ENCODE results near the gene DIO1. TPM values are rescaled to one million over a fixed set of nuclear protein-coding genes. Genes with fewer than 3 reads are reported as not detected.

Gene DIO1
- polyA plus RNA-seq, 1 donor from 2014 or later = 0.18 TPM

- peaks cover 17 to 33% (median 32%) of the 10 kb centered on the region in 3 donors for H3K4me1 Mint-ChIP-seq
- peak overlapping the region; percentile 96 to 98 (median 98) for H3K4me3 Mint-ChIP-seq
- no peaks in the 10 kb centered on the region for H3K9me3 Mint-ChIP-seq
- H3K36me3 Mint-ChIP-seq = no peaks in the 10 kb centered on the region
- no peaks in the 10 kb centered on the region for H3K27me3 Mint-ChIP-seq
- peak overlapping the region; percentile 16 to 84 (median 60) for H3K27ac Mint-ChIP-seq
Observed at GRCh38 chr1:53888681-53889080, 5.3 kb upstream of the DIO1 start.

GRCh38 chr1:53889304-53890298 lies 4.4 kb upstream of the DIO1 start, which contains the start of gene YIPF1:
Gene YIPF1, minus strand, starts transcription at chr1:53889797. Its CDS starts 860 bp downstream, at chr1:53888937.
- Mint-ChIP-seq H3K36me3 (no peaks in the 10 kb centered on the region), H3K27me3 (no peaks in the 10 kb centered on the region), H3K4me1 (peaks cover 17 to 33% (median 32%) of the 10 kb centered on the region in 3 donors)

GRCh38 chr1:53890522-53890941 lies 3.5 kb upstream of the DIO1 start:
- H3K4me1 Mint-ChIP-seq = peaks cover 17 to 32% (median 28%) of the 10 kb centered on the region in 3 donors
- no peaks in the 10 kb centered on the region for H3K36me3 Mint-ChIP-seq
- H3K4me3 Mint-ChIP-seq = peak overlapping the region; percentile 96 to 98 (median 98)

More at GRCh38 chr1:53889304-53890298, 4.4 kb upstream of the DIO1 start, which contains the start of gene YIPF1:
- Mint-ChIP-seq H3K9me3 (no peaks in the 10 kb centered on the region), H3K27ac (peak within 1 kb of the TSS; percentile 77 to 96 (median 84)), H3K4me3 (peak within 1 kb of the TSS; percentile 96 to 98 (median 98))

GRCh38 chr1:53891018-53891417 lies 3.0 kb upstream of the DIO1 start:
- Mint-ChIP-seq H3K36me3 (no peaks in the 10 kb centered on the region), H3K27me3 (no peaks in the 10 kb centered on the region), H3K27ac (no peak overlapping the region), H3K4me3 (peak overlapping the region in 1 of 4 donors; percentile 98), H3K9me3 (no peaks in the 10 kb centered on the region), H3K4me1 (peaks cover 17 to 32% (median 28%) of the 10 kb centered on the region in 3 donors)

More at GRCh38 chr1:53890522-53890941, 3.5 kb upstream of the DIO1 start:
- Mint-ChIP-seq H3K27ac (peak overlapping the region in 2 of 3 donors; percentile 72 to 77), H3K27me3 (no peaks in the 10 kb centered on the region), H3K9me3 (no peaks in the 10 kb centered on the region)

GRCh38 chr1:53891678-53892077 lies 2.3 kb upstream of the DIO1 start:
- Mint-ChIP-seq H3K4me1 (peaks cover 17 to 32% (median 28%) of the 10 kb centered on the region in 3 donors), H3K4me3 (peak overlapping the region in 1 of 4 donors; percentile 98), H3K36me3 (no peaks in the 10 kb centered on the region), H3K27me3 (no peaks in the 10 kb centered on the region), H3K27ac (no peak overlapping the region), H3K9me3 (no peaks in the 10 kb centered on the region)

GRCh38 chr1:53892911-53893310 lies 1.1 kb upstream of the DIO1 start:
- Mint-ChIP-seq H3K27me3 (no peaks in the 10 kb centered on the region), H3K4me1 (peaks cover 17 to 27% (median 23%) of the 10 kb centered on the region in 3 donors), H3K4me3 (peak overlapping the region in 1 of 4 donors; percentile 11), H3K9me3 (no peaks in the 10 kb centered on the region), H3K27ac (no peak overlapping the region), H3K36me3 (no peaks in the 10 kb centered on the region)

GRCh38 chr1:53894644-53895043 lies 657 bp downstream of the DIO1 start:
- Mint-ChIP-seq H3K36me3 (no peaks in the 10 kb centered on the region), H3K4me1 (peaks cover 6 to 14% (median 10%) of the 10 kb centered on the region in 3 donors), H3K9me3 (no peaks in the 10 kb centered on the region), H3K27ac (no peak overlapping the region), H3K4me3 (peak overlapping the region in 1 of 4 donors; percentile 5), H3K27me3 (no peaks in the 10 kb centered on the region)

- Mint-ChIP-seq H3K27me3 (no peaks in the 10 kb centered on the region), H3K27ac (no peak overlapping the region), H3K36me3 (no peaks in the 10 kb centered on the region), H3K4me1 (peaks cover 2 to 8% (median 4%) of the 10 kb centered on the region in 3 donors), H3K4me3 (peak overlapping the region in 1 of 4 donors; percentile 3), H3K9me3 (no peaks in the 10 kb centered on the region)
Observed at GRCh38 chr1:53895421-53895820, 1.4 kb downstream of the DIO1 start.

- Mint-ChIP-seq H3K27ac (no peak overlapping the region), H3K9me3 (no peaks in the 10 kb centered on the region), H3K36me3 (no peaks in the 10 kb centered on the region)
Observed at GRCh38 chr1:53896635-53897229, 2.7 kb downstream of the DIO1 start.

GRCh38 chr1:53899206-53899628 lies 5.2 kb downstream of the DIO1 start:
- Mint-ChIP-seq H3K4me1 (no peaks in the 10 kb centered on the region), H3K27me3 (no peaks in the 10 kb centered on the region), H3K27ac (no peak overlapping the region), H3K4me3 (no peak overlapping the region), H3K9me3 (no peaks in the 10 kb centered on the region), H3K36me3 (no peaks in the 10 kb centered on the region)

More at GRCh38 chr1:53896635-53897229, 2.7 kb downstream of the DIO1 start:
- peaks cover 0 to 3% (median 2%) of the 10 kb centered on the region in 3 donors for H3K4me1 Mint-ChIP-seq
- H3K27me3 Mint-ChIP-seq = no peaks in the 10 kb centered on the region
- H3K4me3 Mint-ChIP-seq = no peak overlapping the region

- Mint-ChIP-seq H3K9me3 (no peaks in the 10 kb centered on the region), H3K27ac (no peak overlapping the region), H3K4me3 (no peak overlapping the region), H3K27me3 (no peaks in the 10 kb centered on the region), H3K36me3 (no peaks in the 10 kb centered on the region), H3K4me1 (no peaks in the 10 kb centered on the region)
Observed at GRCh38 chr1:53899708-53900107, 5.7 kb downstream of the DIO1 start.

GRCh38 chr1:53902235-53903138 lies 8.5 kb downstream of the DIO1 start:
- Mint-ChIP-seq H3K9me3 (no peaks in the 10 kb centered on the region), H3K27ac (no peak overlapping the region), H3K4me3 (no peak overlapping the region), H3K36me3 (peaks cover 6% of the 10 kb centered on the region), H3K4me1 (no peaks in the 10 kb centered on the region), H3K27me3 (no peaks in the 10 kb centered on the region)

- no peaks in the 10 kb centered on the region for H3K9me3 Mint-ChIP-seq
- H3K4me1 Mint-ChIP-seq = no peaks in the 10 kb centered on the region
- H3K36me3 Mint-ChIP-seq = peaks cover 10% of the 10 kb centered on the region
- H3K4me3 Mint-ChIP-seq = no peak overlapping the region
- no peaks in the 10 kb centered on the region for H3K27me3 Mint-ChIP-seq
- H3K27ac Mint-ChIP-seq = no peak overlapping the region
Observed at GRCh38 chr1:53905509-53905908, 11.5 kb downstream of the DIO1 start.

- H3K27me3 Mint-ChIP-seq = no peaks in the 10 kb centered on the region
- no peak overlapping the region for H3K4me3 Mint-ChIP-seq
- H3K36me3 Mint-ChIP-seq = peaks cover 10% of the 10 kb centered on the region
- no peak overlapping the region for H3K27ac Mint-ChIP-seq
- no peaks in the 10 kb centered on the region for H3K9me3 Mint-ChIP-seq
- no peaks in the 10 kb centered on the region for H3K4me1 Mint-ChIP-seq
Observed at GRCh38 chr1:53906121-53906520, 12.1 kb downstream of the DIO1 start.
